ENCODE measurements around the gene SLC8B1. TPM values are rescaled to one million over a fixed set of nuclear protein-coding genes. Genes with fewer than 3 reads are reported as not detected.

Gene SLC8B1
- total RNA-seq, 1 donor from 2014 or later = 41.1 TPM

GRCh38 chr12:113285679-113286610 lies 49.0 kb downstream of the SLC8B1 start:
- no peaks in the 10 kb centered on the region for H3K27me3 ChIP-seq (ENCODE audit: control insufficient read depth, insufficient read depth, low read length)
- no peaks in the 10 kb centered on the region for H3K36me3 ChIP-seq (ENCODE audit: control insufficient read depth, insufficient read depth, low read length)
- no peak for TF ChIP-seq CTCF (IDR thresholded peaks at IDR 0.05; ENCODE audit: insufficient read depth, low read length, poor library complexity, severe bottlenecking)
- no peak overlapping the region for H3K4me3 ChIP-seq (ENCODE audit: low read depth, low read length)
- DNase-seq (ENCODE audit: low read depth) = no peak

GRCh38 chr12:113284751-113285150 lies 50.2 kb downstream of the SLC8B1 start:
- DNase-seq (ENCODE audit: low read depth) = no peak
- TF ChIP-seq CTCF (IDR thresholded peaks at IDR 0.05; ENCODE audit: insufficient read depth, low read length, poor library complexity, severe bottlenecking) = no peak
- no peaks in the 10 kb centered on the region for H3K27me3 ChIP-seq (ENCODE audit: control insufficient read depth, insufficient read depth, low read length)
- H3K36me3 ChIP-seq (ENCODE audit: control insufficient read depth, insufficient read depth, low read length) = no peaks in the 10 kb centered on the region
- no peak overlapping the region for H3K4me3 ChIP-seq (ENCODE audit: low read depth, low read length)

GRCh38 chr12:113278633-113279032 lies 56.3 kb downstream of the SLC8B1 start:
- Histone ChIP-seq H3K36me3 (ENCODE audit: control insufficient read depth, insufficient read depth, low read length) (no peaks in the 10 kb centered on the region), H3K27me3 (ENCODE audit: control insufficient read depth, insufficient read depth, low read length) (no peaks in the 10 kb centered on the region), H3K4me3 (ENCODE audit: low read depth, low read length) (no peak overlapping the region)
- no peak for DNase-seq (ENCODE audit: low read depth)
- TF ChIP-seq CTCF (IDR thresholded peaks at IDR 0.05; ENCODE audit: insufficient read depth, low read length, poor library complexity, severe bottlenecking) = no peak

- H3K36me3 ChIP-seq (ENCODE audit: control insufficient read depth, insufficient read depth, low read length) = no peaks in the 10 kb centered on the region
- no peaks in the 10 kb centered on the region for H3K27me3 ChIP-seq (ENCODE audit: control insufficient read depth, insufficient read depth, low read length)
- no peak for TF ChIP-seq CTCF (IDR thresholded peaks at IDR 0.05; ENCODE audit: insufficient read depth, low read length, poor library complexity, severe bottlenecking)
- no peak for DNase-seq (ENCODE audit: low read depth)
- H3K4me3 ChIP-seq (ENCODE audit: low read depth, low read length) = no peak overlapping the region
Measured at GRCh38 chr12:113278141-113278540, 56.8 kb downstream of the SLC8B1 start.

DNA sequence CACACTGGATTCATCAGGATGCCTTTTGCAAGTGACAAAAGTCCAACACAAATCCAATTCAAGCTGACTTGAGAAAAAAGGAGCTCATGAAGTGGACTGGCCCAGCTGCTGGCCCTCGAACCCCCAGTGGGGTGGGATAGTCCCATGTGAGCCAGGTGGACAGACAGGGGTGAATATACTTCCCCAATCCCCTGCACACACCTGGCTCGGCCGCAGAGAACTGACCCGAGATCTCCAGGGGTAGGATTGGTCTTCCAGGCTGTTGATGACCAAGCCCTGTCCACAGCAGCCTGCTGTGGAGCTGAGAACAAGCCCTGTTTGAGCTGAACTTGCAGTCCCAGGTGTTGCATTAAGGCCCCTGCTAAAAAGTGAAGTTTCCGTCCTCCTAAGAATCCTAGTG lies 57.4 kb downstream of the SLC8B1 start:
- TF ChIP-seq CTCF (IDR thresholded peaks at IDR 0.05; ENCODE audit: insufficient read depth, low read length, poor library complexity, severe bottlenecking) = no peak
- no peak for DNase-seq (ENCODE audit: low read depth)
- Histone ChIP-seq H3K36me3 (ENCODE audit: control insufficient read depth, insufficient read depth, low read length) (peaks cover 2% of the 10 kb centered on the region), H3K4me3 (ENCODE audit: low read depth, low read length) (no peak overlapping the region), H3K27me3 (ENCODE audit: control insufficient read depth, insufficient read depth, low read length) (no peaks in the 10 kb centered on the region)
